Measurements from ENCODE around the gene ARL15. TPM values are rescaled to one million over a fixed set of nuclear protein-coding genes. Genes with fewer than 3 reads are reported as not detected.
A peak's percentile ranks its signal among the peaks of the same experiment; 100 is the strongest.

The ARL15 gene
- total and polyA plus RNA-seq, 2 of the 4 experiments (the other 2 are of a cell fraction), result 7.3 to 19.2 TPM

GRCh38 chr5:53940921-53941320, 369.5 kb downstream of the ARL15 start:
- no peak overlapping the region for H3K4ac ChIP-seq (ENCODE audit: low read depth, low read length)
- H2BK20ac ChIP-seq (ENCODE audit: low read depth, low read length), result no peak overlapping the region
- H4K8ac ChIP-seq (ENCODE audit: low read depth in 2 of 2, low read length in 2 of 2), result no peak overlapping the region
- DNase-seq (peak; percentile 21), ATAC-seq (ENCODE audit: low read depth) (no peak)
- peaks cover 6% of the 10 kb centered on the region for H3K9me1 ChIP-seq (ENCODE audit: insufficient read depth, low read length)
- H3K27ac ChIP-seq (ENCODE audit: insufficient read depth, low read length), result no peak overlapping the region
- no peaks in the 10 kb centered on the region for H3K9me3 ChIP-seq (ENCODE audit: control insufficient read depth, insufficient read depth, low read length)
- no peak overlapping the region for H4K91ac ChIP-seq (ENCODE audit: insufficient read depth, low read depth, low read length)
- H3K27me3 ChIP-seq (ENCODE audit: control insufficient read depth, insufficient read depth, low read length), result no peaks in the 10 kb centered on the region
- BruUV-seq (replicated peaks), result no TSS peak
- H3K4me3 ChIP-seq (ENCODE audit: insufficient read depth, low read depth, low read length), result no peak overlapping the region
- TF ChIP-seq ELK1 (IDR thresholded peaks at IDR 0.05; ENCODE audit: borderline replicate concordance, low read depth, low read length) (no peak), RCOR1 (IDR thresholded peaks at IDR 0.05; ENCODE audit: insufficient replicate concordance, low read length) (no peak), FOS (IDR thresholded peaks at IDR 0.05; ENCODE audit: low read depth, low read length) (no peak), RAD21 (IDR thresholded peaks at IDR 0.05; ENCODE audit: low read length) (no peak), CEBPB (IDR thresholded peaks at IDR 0.05; ENCODE audit: low read depth, low read length) (peak; percentile 58), MXI1 (IDR thresholded peaks at IDR 0.05; ENCODE audit: borderline replicate concordance, low read depth, low read length) (no peak), MAFK (IDR thresholded peaks at IDR 0.05; ENCODE audit: low read depth, low read length) (no peak)
- TF ChIP-seq, protein P1, sequence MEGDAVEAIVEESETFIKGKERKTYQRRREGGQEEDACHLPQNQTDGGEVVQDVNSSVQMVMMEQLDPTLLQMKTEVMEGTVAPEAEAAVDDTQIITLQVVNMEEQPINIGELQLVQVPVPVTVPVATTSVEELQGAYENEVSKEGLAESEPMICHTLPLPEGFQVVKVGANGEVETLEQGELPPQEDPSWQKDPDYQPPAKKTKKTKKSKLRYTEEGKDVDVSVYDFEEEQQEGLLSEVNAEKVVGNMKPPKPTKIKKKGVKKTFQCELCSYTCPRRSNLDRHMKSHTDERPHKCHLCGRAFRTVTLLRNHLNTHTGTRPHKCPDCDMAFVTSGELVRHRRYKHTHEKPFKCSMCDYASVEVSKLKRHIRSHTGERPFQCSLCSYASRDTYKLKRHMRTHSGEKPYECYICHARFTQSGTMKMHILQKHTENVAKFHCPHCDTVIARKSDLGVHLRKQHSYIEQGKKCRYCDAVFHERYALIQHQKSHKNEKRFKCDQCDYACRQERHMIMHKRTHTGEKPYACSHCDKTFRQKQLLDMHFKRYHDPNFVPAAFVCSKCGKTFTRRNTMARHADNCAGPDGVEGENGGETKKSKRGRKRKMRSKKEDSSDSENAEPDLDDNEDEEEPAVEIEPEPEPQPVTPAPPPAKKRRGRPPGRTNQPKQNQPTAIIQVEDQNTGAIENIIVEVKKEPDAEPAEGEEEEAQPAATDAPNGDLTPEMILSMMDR (conservative IDR thresholded peaks at IDR 0.05; ENCODE audit: low read depth, low read length), result no peak
- dilution Hi-C loops (cut with HindIII; ENCODE audit: low sequenced_read_pairs, unreplicated experiment) (no loop called here), in situ Hi-C loops (cut with MboI; ENCODE audit: low sequenced_read_pairs) (no loop called here), intact Hi-C loops (cut with micrococcal nuclease) (no loop called here)
- H4K20me1 ChIP-seq (ENCODE audit: insufficient read depth, low read length), result no peaks in the 10 kb centered on the region
- H3K4me2 ChIP-seq (ENCODE audit: low read depth, low read length), result no peak overlapping the region
- H3K4me1 ChIP-seq (ENCODE audit: control insufficient read depth, insufficient read depth, low read length), result peaks cover 12% of the 10 kb centered on the region
- H3K23ac ChIP-seq (ENCODE audit: low read depth, low read length), result no peak overlapping the region
- no peak overlapping the region for H3K9ac ChIP-seq (ENCODE audit: low read depth, low read length)
- H3K56ac ChIP-seq (ENCODE audit: extremely low read depth, insufficient read depth, low read length), result no peak overlapping the region
- H3K36me3 ChIP-seq (ENCODE audit: control insufficient read depth, insufficient read depth, low read length), result no peaks in the 10 kb centered on the region
- no peak overlapping the region for H2BK5ac ChIP-seq (ENCODE audit: low read depth, low read length, poor library complexity, severe bottlenecking)
- ChIA-PET CTCF (interaction anchor here (0.9 kb wide), 1 partner anchor 24 kb away, joined by 4 read pairs; no protein-coding TSS in a partner anchor), POLR2A (ENCODE audit: unreplicated experiment) (no interaction called here)
- H2BK120ac ChIP-seq (ENCODE audit: low read depth, low read length), result no peak overlapping the region
- H2AK5ac ChIP-seq (ENCODE audit: low read depth, low read length), result no peak overlapping the region
- H3K18ac ChIP-seq (ENCODE audit: low read depth, low read length), result no peak overlapping the region
- no peak overlapping the region for H2BK15ac ChIP-seq (ENCODE audit: low read depth, low read length)
- no peak overlapping the region for H4K5ac ChIP-seq (ENCODE audit: low read depth, low read length)
- H2AK9ac ChIP-seq (replicated peaks; ENCODE audit: low read depth, low read length, poor library complexity), result no peak overlapping the region
- no peaks in the 10 kb centered on the region for H3K79me1 ChIP-seq (ENCODE audit: low read depth in 1 of 2, low read length in 2 of 2)
- no peak overlapping the region for H2AFZ ChIP-seq (replicated peaks; ENCODE audit: low read length, poor library complexity)
- H3K14ac ChIP-seq (replicated peaks; ENCODE audit: low read depth, low read length), result no peak overlapping the region
- WGBS, 2 experiments (ENCODE audit: extremely low coverage in 2 of 2, insufficient read length in 1 of 2), result no CpG with 5 or more reads among the region's 1 CpG
